Activated CD8-positive, alpha-beta memory T cell treated with anti-CD3 and anti-CD28 coated beads, Interleukin-2, amount 50 U/mL, for 4 hours (primary cell): ENCODE data around the gene RBM22.
"Not testable (repeated sequence)": the region's sequence is repeated elsewhere in the genome, so short reads cannot be mapped to it uniquely, and the experiment has no call there.

Experiments used
- DNase-seq: peaks from one replicate; pipeline ENCODE4 v3.0.0-alpha.2; 2020

RBM22 gene

DNA sequence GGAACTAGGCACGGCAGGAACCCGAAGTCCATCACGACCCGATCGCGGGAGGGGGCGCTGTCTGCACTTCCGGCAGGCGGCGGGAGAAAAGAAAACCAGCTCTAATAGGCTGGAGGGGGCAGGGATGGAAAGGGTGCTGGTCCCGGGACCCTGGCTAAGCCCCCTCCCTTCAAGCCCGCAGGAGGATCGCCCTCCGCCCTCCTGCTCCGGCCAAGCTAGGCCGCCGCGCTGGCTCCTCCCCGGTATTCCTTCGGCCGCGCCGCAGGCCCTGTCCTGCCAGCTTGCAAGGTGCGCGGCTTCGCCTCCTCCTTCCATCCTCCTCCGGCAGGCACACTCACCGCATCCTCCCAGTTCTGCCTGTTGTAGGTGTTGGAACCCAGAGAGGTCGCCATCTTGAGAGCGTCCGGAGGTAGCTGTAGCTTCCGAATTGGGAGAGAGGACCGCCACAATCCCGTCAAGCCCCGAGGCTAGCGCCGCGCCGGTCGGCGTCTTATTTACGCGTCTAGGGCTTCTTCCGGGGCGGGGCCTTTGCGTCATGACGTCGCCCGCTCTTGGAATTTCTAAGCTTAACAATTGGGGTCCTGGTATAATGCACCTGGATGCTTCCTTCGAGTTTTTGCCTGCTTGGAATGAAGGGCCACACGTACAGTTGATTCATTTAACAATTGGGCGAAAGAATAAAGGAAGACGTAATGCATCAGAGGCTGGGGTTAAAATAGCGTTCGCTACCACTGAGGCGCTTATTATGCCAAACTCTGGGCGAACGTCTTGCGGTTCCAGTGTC lies at the start of gene RBM22:
Gene RBM22, minus strand, starts transcription at position 469 of the 784 bp plus-strand sequence. Its CDS starts 77 bp downstream, at position 392.
- DNase-seq: peak; percentile 92

DNA sequence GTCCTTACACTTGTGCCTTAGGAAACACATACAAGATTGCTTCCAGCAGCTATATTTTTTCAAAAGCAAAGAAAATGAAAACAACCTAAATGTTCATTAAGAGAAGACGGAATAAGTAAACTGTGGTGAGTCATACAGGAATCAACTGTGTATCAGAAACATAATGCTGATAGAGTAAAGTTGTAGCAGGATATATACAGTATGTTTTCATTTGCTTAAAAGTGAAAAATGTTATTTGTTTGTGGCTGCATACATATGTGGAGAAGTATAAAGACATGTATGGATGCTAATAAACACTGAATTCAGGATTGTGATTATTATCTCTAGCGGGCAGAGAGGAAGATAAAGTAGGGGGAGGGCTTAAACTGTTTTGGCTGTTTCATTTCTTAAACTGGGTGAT lies 49.6 kb upstream of the RBM22 start:
- DNase-seq: no peak

DNA sequence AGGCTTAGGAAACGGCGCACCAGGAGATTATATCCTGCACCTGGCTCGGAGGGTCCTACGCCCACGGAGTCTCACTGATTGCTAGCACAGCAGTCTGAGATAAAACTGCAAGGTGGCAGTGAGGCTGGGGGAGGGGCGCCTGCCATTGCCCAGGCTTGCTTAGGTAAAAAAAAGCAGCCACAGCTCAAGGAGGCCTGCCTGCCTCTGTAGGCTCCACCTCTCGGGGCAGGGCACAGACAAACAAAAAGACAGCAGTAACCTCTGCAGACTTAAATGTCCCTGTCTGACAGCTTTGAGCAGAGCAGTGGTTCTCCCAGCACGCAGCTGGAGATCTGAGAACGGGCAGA lies 42.3 kb upstream of the RBM22 start:
- not testable (repeated sequence) for DNase-seq

- not testable (repeated sequence) for DNase-seq
Observed at GRCh38 chr5:150742455-150743141, 41.7 kb upstream of the RBM22 start.

- DNase-seq: no peak
Observed at GRCh38 chr5:150740992-150741391, 40.1 kb upstream of the RBM22 start.

GRCh38 chr5:150738862-150739261 lies 38.0 kb upstream of the RBM22 start:
- DNase-seq: no peak

DNA sequence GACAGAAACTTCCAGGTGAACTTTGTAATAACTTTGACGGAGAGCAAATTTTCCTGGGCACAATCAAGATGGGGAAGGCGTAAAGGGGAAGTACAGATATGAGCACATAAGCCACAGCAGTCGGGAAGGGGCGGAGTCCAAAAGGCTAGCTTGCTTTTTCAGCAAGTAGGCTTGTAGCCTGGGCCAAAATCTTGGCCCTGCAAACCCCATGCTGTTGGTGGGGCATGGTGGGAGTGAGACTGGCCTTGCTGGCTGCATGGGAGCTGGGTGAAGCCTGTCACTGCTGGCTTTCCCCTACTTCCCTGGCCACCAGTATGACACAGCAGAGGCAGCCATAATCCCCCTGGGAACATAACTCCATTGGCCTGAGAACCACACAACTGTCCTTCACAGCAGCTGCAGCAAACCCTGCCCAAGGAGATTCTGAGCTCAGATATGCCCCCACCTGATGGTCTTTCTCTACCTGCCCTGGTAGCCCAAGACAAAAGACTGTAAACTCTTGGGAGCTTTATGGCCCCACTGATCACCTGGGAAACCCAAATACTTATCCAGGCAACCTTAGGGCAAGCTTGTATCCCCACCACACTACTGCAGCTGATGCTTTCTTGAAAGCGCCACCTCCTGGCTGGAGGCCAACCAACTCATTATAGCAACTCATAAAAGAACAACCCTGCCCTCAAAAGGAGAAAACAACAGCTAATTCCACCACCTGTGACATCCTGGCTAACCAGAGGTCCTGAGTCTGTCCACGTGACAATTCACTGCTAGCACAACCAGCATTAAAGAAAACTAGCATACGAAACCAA lies 33.9 kb upstream of the RBM22 start:
- DNase-seq: no peak

DNA sequence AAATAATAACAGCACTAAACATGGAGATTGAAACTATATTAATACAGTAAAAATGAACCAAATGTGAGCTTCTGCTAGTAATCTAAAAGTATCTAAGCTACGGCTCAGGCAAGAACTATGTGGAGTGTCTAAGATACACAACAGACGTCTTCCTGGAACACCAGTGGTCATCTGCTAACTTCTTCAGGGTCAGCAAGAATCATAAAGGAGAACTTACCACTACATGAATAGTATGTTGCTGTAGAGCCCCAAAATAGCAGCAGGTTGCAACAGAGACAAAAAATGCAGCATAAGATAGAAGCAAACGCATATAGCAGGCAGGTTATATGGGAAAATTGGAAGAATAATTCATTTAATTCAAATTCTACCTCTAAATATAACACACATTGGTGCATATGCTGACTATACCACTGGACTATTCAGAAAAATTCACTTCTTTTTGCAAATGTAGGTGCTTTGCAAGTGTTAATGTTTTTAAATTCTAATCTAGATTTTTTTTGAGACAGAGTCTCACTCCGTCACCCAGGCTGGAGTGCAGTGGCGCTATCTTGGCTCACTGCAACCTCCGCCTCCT lies 30.9 kb upstream of the RBM22 start:
- DNase-seq: no peak

DNA sequence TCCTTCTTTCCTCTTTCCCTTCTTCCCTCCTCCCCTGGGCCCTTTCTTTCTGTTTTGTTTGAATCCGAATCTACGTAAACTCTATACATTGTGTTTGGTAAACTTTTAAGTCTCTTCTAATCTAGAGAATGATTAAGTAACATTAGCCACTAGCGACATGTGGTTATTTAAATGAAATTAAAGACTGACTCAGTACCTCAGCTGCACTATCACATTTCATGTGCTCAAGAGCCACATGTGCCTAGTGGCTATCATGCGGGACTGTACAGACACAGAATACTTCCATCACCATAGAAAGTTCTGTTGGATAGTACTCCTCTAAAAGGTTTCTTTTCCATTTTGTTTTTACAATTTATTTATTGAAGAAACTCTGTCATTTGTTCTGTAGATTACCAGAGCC lies 29.0 kb upstream of the RBM22 start:
- no peak for DNase-seq

DNA sequence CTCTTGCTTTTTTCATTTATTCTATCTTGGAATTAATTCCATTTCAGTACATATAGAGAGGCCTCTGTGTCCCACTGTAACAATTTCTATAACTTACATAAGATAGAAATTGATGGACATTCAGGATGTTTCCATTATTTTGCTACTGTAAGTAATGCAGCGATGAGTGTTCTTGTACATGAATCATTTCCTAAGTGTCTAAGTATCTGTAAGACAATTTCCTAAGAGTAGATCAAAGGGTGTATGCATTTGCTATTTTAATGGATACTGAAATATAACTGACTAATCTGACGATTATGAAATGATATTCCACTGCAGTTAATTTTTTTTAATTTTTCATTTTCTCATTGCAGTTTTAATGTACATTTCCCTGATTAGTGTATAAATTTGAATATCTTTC lies 23.0 kb upstream of the RBM22 start:
- no peak for DNase-seq

DNA sequence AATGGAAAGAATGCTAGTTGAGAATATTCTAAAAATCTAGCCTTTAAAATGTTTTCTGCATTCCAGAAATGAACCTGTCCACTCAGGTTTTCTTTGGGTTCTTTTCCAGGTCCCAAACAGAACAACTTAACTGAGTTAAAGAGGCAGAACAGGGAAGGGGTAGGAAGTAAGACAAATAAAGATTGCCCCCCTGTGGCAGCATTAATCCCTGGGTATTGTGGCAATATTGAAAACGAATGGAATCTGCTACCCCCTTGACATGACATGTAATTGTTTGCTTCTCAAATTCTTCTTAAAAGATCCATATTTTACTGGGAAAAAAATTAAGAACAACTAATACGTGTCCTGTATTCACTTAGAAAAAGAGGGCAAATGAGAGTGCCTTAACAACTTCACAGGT lies 9.3 kb upstream of the RBM22 start:
- DNase-seq: no peak

DNA sequence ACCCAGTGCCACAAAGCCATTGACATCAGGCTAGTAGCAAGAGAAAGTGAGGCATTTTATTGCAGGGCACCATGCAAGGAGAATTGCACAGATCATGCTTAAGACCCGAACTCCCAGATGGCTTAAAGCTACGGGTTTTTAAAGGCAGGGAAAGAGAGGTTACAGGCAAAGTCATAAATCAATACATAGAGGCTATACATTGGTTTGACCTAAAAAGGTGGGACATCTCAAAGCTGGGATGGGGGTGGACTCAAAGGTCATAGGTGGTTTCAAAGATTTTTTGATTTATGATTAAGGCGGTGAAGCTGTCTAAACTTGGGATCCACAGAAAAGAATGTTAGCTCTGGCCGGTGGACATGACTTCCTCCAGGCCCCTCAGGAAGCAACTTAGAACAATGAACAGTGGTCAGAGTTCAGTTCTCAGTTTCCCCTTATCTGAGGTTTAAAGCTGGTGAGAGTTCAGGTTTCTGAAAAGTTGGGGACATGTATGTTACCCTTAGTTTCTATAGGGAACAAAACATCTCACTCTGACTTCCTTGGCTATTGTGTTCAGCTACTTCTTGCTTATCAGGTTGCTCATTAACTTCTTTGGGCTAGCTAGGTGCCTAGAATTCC lies 6.0 kb upstream of the RBM22 start:
- DNase-seq: no peak

- no peak for DNase-seq
Observed at GRCh38 chr5:150703762-150704161, 2.9 kb upstream of the RBM22 start.

GRCh38 chr5:150700246-150700593 lies 642 bp downstream of the RBM22 start:
- DNase-seq: no peak

- no peak for DNase-seq
Observed at GRCh38 chr5:150694612-150695011, 6.2 kb downstream of the RBM22 start.

DNA sequence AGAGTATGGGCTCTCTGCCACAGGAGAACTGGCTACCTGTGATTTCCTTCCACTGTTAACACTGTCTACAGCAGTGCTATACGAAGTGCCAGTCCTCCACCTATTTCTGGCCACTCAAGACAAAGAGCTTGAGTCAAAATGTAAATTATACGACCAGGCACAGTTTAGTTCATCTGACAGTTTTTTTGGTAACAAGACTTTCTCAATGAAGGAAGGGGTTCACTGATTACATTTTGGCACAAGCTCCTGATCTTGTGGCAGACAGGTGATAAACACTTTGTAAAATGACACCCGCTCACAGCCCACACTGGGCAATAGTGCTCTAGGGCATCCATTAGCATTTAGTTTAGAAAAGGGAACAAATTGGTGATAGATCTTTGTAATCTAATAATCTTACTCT lies 8.6 kb downstream of the RBM22 start:
- no peak for DNase-seq

- DNase-seq: no peak
Observed at GRCh38 chr5:150690760-150691159, 10.1 kb downstream of the RBM22 start.

GRCh38 chr5:150689120-150689519 lies 11.7 kb downstream of the RBM22 start:
- DNase-seq: no peak

DNA sequence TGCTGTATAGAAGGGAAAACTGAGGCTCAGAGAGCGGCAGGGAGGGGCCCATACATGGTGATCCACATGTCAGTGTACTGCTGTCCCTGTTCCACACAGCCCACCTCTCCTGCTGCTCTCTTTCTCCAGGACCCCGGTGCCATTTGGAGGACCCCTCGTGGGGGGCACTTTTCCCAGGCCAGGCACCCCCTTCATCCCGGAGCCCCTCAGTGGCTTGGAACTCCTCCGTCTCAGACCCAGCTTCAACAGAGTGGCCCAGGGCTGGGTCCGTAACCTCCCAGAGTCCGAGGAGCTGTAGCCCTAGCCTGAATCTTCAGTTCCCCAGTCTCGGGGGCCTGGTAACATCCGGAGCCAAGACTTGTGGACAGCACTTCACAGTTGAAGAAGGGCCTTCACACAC lies 24.3 kb downstream of the RBM22 start:
- no peak for DNase-seq

- no peak for DNase-seq
Observed at GRCh38 chr5:150675069-150675468, 25.8 kb downstream of the RBM22 start.

- DNase-seq: no peak
Observed at GRCh38 chr5:150674341-150674821, 26.5 kb downstream of the RBM22 start.

DNA sequence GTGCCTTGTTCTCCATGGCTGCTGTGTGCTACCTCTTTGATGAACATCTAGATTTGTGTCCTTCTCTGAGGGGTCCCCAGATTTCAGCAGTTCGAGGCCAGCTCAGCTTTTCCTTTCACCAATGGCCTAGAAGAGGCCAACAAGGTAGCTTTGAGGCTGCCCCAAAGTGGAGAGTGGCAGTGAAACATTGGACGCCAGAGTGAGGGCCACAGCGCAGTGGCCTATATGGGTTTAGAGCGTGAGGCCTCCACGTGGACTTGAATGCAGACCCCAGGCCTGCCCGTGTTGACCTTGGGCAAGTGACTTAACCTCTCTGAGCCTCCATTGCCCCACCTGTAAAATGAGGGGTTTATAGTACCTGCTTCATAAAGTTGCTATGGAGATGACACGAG lies 28.0 kb downstream of the RBM22 start:
- DNase-seq: no peak
